Hematopoietic multipotent progenitor cell treated with erythropoietin and hydrocortisone succinate and interleukin-3 and kit ligand, for 6 days (in vitro differentiated cells): ENCODE data around the gene C11orf54.

Experiments
- DNase-seq: peaks from one replicate; pipeline ENCODE4 v3.0.0-alpha.2; 2015

C11orf54 gene

GRCh38 chr11:93741094-93741881, at the start of gene C11orf54, which contains the start of gene TAF1D:
Gene C11orf54, plus strand, starts transcription at chr11:93741672. Its CDS starts 5,722 bp downstream, at chr11:93747394.
Gene TAF1D, minus strand, starts transcription at chr11:93741495. Its CDS starts 2,191 bp downstream, at chr11:93739304.
- peak; percentile 100 for DNase-seq

DNA sequence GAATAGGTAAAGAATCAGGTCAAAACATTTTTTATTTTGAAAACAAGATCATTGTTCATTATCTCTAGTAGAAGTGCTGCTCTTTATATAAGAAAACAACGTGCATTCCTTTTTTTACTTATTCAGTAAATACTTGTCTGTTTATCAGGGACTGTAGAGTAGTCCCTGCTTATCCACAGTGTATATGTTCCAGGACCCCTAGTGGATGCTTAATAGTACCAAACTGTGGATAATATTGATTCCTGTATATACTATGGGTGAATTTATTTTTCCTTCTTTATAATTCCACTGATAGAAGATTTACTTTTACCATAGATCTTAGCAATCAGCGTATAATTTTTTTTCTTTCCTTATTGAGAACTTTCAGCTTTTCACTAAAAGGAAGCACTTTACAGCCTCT, 47.4 kb upstream of the C11orf54 start:
- peak; percentile 27 for DNase-seq

- DNase-seq: no peak
Measured at GRCh38 chr11:93694557-93694956, 46.9 kb upstream of the C11orf54 start.

GRCh38 chr11:93697611-93698010, 43.9 kb upstream of the C11orf54 start:
- DNase-seq: no peak

- no peak for DNase-seq
Measured at GRCh38 chr11:93700830-93701229, 40.6 kb upstream of the C11orf54 start.

DNA sequence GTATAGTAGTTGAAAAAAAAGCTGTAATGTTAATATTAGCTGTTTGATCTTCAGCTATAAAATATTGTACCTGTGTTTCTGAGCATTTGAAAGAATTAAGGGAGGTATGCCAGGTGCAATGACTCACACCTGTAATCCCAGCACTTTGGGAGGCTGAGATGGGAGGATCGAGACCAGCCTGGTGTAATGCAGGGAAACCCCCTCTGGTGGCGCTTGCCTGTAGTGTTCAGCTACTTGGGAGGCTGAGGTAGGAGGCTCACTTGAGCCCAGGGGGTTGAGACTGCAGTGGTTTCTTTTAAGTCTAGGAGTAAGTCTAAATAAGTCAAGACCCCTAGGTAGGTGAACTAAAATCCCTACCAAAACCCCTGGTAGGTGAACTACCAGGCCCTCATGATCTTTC, 37.2 kb upstream of the C11orf54 start:
- no peak for DNase-seq

- no peak for DNase-seq
Measured at GRCh38 chr11:93710239-93710638, 31.2 kb upstream of the C11orf54 start.

GRCh38 chr11:93712678-93713077, 28.8 kb upstream of the C11orf54 start:
- no peak for DNase-seq

DNA sequence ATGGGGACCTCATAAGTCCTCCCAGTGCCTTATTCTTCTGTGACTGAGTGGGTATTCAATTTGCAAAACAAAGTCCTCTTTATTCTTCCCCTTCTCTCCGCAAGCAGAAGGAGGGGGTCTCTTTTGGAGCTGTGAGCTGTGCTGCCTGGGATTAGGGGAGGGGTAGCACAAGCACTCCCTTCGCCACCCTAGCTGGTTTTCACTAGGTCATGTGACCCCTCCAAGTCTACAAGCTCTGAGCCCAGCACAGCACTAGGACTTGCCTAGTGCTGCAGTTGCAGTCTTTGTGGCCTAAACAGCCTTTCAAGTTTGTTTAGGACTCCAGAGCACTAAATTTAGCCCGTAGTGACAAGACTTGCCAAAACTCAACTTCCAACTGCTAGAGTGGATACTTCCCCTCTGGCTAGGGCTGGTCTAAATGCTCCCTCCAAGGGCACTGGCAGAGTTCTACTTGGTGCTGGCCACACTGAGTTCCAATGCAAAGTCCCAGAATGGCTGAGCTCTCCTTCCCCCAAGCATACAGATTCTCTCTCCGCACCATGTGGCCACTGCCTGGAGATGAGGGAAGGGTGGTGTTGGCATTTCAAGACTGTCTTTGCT, 25.6 kb upstream of the C11orf54 start:
- DNase-seq: no peak

DNA sequence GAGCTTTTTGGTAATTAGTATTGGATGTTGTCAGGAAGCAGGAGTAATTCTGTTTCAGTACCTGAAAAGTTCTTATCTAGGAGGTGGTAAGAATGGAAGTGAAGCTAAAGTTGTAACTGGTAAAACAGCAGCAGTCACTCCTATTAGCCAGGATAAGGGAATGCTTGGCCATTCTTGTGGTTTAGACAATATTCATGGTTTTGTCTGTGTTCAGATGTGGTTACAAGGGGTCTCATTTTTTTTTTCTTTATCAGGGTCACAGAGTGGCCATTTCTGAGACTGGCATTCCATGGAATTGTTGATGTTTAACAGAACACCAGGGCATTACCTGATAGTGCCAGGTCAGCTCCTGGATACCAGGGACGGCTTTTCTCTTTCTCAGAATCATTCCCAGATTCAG, 24.0 kb upstream of the C11orf54 start:
- no peak for DNase-seq

- DNase-seq: peak; percentile 90
Measured at GRCh38 chr11:93718057-93718563, 23.4 kb upstream of the C11orf54 start.

DNA sequence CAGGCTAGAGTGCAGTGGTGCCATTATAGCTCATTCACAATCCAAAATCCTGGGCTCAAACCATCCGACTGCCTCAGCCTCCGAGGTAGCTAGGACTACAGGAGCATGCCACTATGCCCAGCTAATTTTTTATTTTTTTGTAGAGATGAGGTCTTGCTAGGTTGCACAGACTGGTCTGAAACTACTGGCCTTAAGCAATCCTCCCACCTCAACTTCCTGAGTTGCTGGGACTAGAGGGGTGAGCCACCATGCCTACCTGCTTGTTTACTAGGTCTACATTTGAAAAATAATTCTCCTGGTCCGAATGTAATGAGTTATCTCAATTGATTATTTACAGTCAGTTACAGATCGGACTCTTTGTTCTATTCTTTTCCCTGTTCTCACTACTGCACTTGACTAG, 22.2 kb upstream of the C11orf54 start:
- DNase-seq: no peak

DNA sequence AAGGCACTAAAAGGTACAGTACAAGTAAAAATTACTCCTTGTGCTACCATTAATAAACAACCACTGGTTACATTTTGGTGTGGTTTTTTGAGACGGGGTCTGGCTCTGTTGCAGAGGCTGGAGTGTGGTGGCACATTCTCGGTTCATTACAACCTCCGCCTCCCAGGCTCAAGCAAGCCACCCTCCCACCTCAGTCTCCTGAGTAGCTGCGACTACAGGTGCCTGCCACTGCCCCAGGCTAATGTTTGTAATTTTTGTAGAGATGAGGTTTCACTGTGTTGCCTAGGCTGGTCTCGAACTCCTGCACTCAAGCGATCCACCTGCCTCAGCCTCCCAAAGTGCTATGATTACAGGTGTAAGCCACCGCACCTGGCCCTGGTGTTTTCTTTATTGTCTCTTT, 20.9 kb upstream of the C11orf54 start:
- DNase-seq: no peak

GRCh38 chr11:93724089-93724488, 17.4 kb upstream of the C11orf54 start:
- DNase-seq: no peak

DNA sequence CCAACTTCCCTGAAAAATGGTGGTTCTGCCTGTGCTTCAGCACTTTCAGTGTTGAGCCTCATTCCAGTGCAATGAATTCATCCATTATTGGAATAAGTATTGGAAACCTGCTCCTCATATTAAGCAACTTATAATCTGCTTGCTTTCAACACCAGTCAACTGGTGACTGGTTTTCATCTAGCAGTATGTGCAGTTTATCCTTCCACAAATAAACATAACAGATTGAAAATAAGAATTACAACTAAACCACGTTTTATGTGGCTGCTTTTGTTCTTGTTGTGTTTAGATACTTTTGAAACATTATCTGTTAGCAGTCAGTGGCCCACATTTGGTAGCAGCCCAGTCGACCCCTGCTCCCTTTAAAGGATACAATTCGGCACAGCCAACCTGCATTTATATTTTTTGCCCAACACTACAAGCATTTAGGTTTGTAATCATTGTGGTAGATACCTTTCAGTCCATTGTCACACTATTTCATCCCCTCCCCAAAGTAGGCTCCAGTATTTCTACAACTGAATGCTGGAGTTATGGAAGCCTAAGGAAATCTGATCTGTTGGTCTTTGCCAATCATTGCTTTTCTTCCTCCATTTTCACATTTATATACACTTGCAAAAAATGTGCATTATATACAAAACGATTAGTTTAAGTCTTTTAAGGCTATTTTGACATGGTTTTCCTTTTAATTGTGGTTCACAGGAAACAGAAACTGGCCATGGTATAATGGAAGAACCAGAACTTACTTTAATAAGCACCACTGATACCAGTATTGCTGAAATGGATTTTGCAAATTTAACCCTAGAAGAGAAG, 13.3 kb upstream of the C11orf54 start:
- DNase-seq: no peak

- DNase-seq: no peak
Measured at GRCh38 chr11:93728792-93729128, 12.7 kb upstream of the C11orf54 start.

DNA sequence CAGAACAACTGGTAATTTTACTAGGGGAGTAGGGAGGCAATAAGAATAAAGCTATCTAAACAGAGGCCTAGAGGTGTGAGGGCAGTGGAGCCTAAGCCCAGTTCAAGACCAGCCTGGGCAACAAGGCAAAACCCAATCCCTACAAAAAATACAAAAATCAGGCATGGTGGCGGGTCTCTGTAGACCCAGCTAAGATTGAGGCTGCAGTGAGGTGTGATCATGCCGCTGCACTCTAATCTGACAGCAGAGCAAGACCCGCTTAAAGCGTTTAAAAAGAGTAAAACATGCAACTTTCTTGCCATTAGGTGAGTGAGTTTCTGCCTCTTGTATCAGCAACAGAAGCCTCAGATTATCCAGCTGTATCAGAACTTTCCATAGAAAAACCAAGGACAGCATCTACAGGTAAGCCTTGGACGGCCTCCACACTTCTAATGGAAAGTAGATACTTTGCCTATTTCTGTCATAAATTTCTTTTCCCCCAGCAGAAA, 12.3 kb upstream of the C11orf54 start:
- DNase-seq: no peak

DNA sequence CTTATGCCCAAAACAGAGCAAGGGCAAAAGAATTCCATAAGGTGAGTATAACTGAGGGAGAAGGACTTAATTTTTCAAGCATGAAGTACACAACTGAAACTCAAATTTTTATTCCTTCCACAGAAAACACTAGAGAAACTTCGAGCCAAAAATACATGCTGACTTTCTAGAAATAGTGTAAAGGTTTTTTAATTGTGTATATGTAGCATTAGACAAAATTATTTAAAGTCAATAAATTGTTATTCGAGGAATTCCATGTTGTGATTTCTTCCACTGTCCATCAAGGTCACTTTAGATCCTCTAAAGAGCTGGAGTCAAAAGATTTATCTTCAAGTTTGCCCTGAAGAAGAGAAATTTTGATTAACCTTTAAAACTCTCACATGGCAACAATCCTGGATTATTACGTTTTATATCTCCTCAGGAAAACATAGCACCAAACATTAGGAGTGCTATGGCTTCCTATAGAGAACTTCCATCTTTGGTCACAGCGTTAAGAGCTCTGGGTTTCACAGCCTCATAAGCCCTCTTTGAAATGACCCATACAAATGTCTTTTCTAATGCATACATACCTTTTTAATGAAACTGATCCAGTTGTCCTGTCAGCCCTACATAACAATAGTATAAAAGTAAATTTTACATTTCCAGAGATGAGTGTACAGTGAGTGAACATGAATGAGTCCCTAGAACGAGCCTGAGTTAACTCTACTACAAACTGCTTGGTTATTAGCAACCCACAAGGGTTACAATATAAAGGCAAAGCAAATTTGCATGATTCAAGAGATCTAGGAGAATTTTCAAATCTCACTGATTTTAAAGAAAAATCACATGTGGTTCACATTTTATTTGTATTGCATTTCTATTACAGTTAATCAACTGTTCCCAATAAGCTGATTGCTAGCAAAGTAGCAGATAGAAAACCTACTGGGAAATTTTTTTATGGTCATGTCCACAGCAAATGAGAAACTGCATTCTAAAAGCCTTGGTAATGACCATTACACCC, 11.1 kb upstream of the C11orf54 start:
- no peak for DNase-seq

DNA sequence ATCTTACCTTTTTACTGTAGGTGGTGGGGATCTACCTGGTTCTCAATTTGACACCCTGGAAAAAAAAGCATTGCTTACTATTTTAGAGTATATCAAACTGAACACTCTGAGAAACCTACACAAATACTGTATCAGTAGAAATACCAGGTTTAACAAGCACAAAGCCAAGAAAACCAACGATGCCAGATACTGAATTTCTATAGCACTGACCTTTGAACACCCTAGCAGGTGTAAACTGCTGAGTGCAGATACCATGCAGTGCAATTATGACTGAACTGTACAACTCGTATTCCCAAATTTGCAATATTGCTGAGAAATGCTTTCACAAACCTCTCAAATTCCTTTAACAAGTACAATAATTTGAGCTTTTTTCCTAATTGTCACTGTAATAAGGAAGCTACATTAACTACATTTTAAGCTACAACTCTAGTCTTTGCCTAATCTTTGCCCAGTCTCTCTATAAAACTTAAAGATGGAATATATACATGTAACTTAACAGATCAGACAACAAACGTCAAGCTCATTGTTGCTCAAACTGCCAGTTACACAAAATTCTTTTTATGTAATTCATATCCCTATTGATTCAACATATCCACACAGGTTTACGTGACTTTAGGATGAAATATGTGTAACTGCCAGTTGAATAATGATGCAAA, 9.1 kb upstream of the C11orf54 start:
- no peak for DNase-seq

DNA sequence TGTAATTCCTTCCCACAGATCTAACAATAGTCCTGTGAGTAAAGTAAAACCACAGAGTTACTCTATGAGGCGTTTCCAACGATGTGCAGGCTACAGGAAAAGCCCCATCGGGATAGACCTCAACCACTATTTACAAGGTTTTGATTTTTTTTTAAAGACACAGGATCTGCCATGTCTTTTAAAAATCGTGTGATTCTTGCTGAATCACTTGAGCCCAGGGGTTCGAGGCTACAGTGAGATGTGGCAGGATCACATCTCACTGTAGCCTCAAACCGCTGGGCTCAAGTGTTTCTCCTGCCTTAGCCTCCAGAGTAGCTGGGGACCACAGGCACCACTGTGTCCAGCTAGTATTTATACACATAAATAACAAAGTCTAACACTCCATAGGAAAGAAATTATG, 8.0 kb upstream of the C11orf54 start:
- no peak for DNase-seq

DNA sequence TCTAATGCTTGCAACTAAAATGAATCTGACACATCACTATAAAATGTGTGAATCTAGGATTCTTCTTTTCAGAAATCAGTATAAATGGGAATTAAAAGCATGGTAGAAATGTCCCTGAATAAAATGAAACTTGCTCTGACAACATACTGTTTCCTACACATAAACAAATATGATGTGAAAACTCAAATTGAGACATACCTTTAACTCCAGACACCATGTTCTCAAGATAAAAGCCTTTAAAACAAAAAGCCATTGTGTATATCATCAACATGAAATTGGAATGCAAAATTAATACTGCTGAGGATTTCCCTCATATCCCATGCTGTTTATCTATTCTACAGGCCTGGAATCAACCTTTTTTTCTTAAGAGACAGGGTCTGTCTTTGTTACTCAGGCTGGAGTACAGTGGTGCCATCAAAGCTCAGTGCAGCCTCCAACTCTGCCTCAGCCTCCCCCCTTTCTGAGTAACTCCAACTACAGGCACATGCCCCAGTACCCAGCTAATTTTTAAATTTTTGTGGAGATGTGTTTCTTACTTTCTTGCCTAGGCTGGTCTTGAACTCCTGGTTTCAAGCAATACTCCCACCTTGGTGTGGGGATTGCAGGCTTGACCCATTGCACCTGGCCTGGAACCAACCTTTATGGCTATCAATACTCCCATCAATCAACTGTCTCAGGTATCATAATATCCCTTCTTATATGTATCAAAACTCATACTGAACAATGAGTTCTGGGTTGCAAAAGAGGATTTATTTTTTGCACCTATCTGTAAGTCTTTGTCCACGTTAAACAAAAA, 6.8 kb upstream of the C11orf54 start:
- DNase-seq: no peak
